Liver (tissue), 3 donors: ENCODE data around the gene KCNJ12.
"Not testable (repeated sequence)": the region's sequence is repeated elsewhere in the genome, so short reads cannot be mapped to it uniquely, and the experiment has no call there.

Experiments
- JUND ChIP-seq, 2 donors: IDR thresholded peaks; 2 replicates each; pipeline ENCODE4 v1.6.1; 2016; ENCODE audit warnings: antibody characterized with exemption in 2 of 2
- TAF1 ChIP-seq: conservative IDR thresholded peaks from 2 replicates; pipeline ENCODE4 v1.6.1; 2016; ENCODE audit warnings: antibody characterized with exemption, mild to moderate bottlenecking
- TF ChIP-seq, protein P1 (sequence below): fragments of 150-350 bp; IDR thresholded peaks from 2 replicates; pipeline ENCODE4 v1.5.1; 2017; ENCODE audit warnings: improper control_type of control experiment, low read depth, low read length; ENCODE audit not compliant: missing input control
- donor health status: healthy.
- donor health status: healthy.

GRCh38 chr17:21456449-21456848 lies 80.3 kb downstream of the KCNJ12 start:
- TF ChIP-seq, protein P1, sequence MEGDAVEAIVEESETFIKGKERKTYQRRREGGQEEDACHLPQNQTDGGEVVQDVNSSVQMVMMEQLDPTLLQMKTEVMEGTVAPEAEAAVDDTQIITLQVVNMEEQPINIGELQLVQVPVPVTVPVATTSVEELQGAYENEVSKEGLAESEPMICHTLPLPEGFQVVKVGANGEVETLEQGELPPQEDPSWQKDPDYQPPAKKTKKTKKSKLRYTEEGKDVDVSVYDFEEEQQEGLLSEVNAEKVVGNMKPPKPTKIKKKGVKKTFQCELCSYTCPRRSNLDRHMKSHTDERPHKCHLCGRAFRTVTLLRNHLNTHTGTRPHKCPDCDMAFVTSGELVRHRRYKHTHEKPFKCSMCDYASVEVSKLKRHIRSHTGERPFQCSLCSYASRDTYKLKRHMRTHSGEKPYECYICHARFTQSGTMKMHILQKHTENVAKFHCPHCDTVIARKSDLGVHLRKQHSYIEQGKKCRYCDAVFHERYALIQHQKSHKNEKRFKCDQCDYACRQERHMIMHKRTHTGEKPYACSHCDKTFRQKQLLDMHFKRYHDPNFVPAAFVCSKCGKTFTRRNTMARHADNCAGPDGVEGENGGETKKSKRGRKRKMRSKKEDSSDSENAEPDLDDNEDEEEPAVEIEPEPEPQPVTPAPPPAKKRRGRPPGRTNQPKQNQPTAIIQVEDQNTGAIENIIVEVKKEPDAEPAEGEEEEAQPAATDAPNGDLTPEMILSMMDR, result not testable (repeated sequence)
- TF ChIP-seq TAF1; JUND (IDR thresholded peaks at IDR 0.05): not testable (repeated sequence)
